Stimulated activated CD4-positive, alpha-beta T cell treated with anti-CD3 and anti-CD28 coated beads, Interleukin-4, amount 100 ng/mL, for 1 hour (primary cell): ENCODE measurements around the gene CLMN.
"Not testable (repeated sequence)": the region's sequence is repeated elsewhere in the genome, so short reads cannot be mapped to it uniquely, and the experiment has no call there.

Source experiments
- DNase-seq: peaks from one replicate; pipeline ENCODE4 v3.0.0-alpha.2; 2020

The CLMN gene

DNA sequence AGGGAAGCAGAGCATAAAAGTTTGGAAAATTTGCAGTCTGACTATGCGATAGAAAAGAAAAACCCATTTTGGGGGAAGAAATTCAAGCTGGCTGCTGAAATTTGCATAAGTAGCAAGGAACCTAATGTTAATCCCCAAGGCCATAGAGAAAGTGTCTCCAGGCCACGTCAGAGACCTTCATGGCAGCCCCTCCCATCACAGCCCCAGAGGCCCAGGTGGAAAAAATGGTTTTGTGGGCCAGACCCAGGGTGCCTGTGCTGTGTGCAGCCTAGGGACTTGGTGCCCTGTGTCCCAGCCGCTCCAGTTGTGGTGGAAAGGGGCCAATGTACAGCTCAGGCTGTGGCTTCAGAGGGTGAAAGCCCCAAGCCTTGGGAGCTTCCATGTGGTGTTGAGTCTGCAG is 35.9 kb downstream of the CLMN start:
- not testable (repeated sequence) for DNase-seq

DNA sequence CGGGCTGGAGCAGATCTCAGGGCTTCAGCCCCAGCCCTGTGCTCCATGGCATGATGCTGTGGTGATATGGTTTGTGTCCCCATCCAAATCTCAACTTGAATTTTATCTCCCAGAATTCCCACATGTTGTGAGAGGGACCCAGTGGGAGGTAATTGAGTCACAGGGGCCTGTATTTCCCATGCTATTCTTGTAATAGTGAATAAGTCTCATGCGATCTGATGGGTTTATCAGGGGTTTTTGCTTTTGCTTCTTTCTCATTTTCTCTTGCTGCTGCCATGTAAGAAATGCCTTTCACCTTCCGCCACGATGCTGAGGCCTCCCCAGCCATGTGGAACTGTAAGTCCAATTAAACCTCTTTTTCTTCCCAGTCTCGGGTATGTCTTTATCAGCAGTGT is 36.7 kb downstream of the CLMN start:
- DNase-seq, result not testable (repeated sequence)

DNA sequence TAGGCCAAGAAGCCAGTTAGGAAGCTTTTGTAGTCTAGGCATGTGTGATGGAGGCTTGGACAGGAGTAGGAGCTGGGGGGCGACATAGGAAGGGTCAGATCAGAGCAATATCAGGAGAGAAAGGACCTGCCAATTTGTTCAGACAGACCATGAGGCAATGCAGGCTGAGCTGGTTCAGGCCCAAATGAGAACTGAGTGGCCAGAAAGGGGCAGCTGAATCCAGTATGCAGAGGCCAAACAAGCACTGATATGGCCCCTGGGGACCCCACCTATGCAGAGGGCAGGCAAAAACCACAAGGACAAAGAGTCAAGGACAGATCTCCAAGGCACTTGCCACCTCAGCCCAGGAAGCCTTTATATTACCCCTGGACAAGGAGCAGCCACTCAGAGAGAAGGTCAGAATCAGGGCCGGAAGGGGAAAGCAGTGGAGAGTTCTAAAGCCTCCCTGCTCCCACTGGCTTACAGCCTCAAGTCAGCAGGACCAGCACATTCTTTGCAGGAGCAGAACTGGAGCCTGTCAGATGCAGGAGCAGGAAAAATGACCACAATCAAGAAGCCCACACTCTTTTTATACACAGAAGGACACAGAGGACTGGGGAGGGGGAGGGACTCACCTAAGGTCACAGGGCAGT is 37.2 kb downstream of the CLMN start:
- no peak for DNase-seq

DNA sequence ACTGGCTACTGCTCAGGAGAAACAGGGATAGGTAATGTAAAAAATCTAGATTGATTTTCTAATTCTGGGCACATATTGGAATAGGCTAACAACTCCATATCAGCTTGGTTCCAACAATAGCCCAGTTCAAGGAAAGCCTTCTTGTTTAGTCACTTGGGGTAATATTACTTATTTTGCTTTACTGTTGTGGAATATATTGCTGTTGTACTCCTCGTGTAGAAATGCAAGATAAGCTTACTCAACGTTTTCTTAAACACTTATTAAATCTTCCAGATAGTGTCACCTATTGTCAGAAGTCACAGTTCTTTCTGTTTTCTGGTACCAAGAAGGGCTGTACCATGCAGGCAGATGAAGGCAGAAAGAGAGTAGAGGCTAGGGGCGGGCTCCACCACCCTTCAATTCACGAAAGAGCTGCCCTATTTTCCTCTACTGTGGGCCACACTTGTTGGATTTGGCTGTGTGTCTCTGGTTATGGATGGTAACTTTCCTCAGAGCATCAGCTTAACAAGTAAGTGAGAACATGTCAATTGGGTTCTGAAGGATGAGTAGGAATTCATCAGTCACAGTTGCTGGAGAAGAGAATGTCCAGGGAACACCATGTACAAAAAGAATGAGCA is 38.0 kb downstream of the CLMN start:
- no peak for DNase-seq

DNA sequence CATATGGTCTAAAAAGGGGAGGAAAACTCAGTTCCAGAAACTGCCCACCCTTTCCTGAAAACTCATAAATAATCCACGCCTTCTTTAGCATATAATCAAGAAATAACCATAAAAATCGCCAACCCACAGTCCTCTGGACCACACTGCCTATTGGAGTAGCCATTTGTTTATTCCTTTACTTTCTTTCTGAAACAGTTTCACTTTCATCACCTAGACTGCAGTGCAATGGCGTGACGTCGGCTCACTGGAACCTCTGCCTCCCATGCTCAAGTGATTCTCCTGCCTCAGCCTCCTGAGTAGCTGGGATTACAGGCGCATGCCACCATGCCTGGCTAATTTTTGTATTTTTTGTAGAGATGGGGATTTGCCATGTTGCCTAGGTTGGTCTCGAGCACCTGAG is 44.2 kb downstream of the CLMN start:
- DNase-seq, result no peak

DNA sequence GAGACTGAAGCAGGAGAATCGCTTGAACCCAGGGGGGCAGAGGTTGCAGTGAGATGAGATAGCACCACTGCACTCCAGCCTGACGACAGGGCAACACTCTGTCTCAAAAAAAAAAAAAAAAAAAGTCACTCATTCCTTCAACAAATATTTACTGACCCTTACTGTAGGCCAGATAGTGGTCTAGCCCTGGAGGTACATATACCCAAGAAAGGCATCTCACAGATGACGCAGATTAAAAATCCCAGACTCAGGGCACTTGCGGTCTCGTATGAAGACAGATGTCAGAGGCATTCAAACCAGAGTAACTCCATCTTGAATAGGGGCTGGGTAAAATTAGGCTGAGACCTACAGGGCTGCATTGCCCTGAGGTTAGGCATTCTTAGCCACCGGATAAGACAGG is 44.8 kb downstream of the CLMN start:
- no peak for DNase-seq

DNA sequence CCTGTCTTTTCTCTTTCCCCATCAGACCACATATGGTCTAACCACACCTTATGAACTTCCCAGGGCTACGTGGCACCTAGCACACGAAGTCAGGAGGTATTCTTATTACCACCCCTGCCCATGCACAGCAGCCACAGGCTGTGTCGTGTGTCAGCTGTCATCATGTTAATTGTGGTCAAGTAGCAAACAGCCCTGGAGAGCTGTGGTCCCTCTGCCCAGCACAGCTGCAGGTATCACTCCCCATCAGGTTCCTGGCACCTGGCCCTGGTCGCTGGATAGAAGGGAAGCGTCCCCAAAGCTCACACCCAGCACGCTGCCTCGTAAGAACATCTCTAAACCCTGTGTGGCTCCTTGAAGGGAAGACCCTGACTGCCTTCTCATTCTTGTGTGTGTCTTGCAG is 45.4 kb downstream of the CLMN start:
- no peak for DNase-seq

DNA sequence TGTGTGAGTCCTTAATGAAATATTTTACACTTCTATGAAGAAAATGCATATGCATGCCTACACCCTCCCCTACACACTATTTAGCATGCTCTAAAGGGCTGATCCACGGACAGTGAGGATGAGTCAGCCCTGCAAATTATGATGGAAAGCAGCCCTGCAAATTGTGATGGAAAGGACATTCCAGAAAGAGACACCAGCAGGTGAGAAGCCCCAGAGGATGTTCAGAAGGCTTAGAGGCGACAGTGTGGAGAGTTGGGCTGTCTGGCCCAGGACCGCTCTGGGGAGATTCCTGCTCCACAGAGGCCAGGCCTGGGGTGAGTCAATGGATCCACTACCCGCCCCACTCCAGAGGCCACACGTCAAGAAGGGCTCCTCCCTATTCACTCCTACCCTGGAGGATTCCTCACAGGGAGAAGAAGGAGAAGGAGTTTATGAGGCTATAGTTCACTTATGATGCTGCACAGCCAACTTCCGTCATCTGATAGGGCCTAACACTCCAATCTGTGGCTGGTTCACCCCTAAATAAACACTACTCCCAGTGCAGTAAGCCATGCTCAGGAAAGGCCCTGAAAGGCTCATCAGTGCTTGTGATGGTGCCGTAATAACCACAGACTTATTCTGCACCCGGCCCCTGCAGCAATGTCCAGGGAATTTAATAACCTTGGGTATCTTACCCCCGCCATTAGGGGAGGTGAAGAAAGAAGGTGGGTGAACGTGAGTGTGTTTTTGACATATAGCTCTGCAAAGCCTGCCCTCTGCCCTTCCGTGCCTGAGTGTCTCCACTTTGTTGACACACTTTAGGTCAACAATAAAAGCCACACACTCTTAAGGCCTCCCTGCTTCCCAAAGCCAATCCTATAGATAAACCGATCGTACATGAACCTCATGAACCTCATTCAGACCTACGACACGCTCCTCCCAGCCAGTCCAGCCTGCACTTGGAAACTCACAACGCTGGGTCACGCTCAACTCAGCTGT is 46.4 kb downstream of the CLMN start:
- no peak for DNase-seq

DNA sequence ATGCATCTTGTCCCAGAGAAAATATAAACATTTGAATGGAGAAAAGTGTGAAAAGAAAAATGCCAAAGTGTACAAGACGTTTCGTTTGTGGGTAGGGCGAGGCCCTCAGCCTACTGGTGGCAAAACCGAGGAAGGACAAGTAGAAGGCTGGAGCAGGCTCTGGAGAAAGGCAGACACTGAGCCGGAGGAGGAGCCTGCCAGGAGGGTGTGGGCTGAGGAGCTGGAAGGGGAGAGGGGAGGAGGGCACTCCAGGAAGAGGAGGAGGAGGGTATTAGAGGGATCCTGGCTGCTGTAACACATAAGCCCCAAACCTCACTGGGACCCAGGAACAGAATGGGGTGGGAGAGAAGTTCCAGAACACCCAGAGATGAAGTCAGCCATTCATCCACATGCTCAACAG is 47.7 kb downstream of the CLMN start:
- no peak for DNase-seq

DNA sequence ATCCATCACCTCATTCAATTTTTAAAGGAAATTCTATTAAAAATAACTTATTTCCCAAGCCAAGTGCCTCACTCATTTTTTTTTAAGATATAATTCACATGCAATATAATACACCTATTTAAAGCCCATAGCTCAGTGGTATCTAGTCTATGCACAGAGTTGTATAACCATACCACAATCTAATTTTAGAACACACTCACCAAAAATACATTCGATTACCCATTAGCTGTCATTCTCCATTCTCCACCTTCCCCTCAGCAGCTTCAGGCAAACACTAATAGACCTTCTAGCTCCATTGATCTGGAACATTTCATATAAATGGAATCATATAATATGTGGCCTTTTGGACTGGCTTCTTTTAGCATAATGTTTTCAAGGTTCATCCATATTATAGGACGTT is 49.5 kb downstream of the CLMN start:
- no peak for DNase-seq

DNA sequence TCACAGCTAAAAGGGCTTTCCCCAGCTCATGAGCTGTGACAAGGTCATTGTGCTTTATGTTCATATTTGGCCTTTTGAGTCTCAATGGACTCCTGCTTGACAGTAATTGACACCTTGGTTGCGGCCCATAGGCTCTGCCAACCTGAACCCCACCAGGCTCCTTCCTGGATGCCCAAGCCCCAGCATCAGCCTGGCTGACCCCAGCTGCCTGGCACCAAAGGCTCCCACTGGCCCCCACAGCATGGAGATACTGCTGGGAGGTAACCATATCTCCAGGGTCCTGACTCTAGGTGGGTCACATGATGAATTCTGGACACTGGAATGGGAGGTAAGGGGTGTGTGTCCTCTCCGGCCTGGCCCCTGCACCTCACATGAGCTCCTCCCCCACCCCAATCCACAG is 50.2 kb downstream of the CLMN start:
- no peak for DNase-seq

DNA sequence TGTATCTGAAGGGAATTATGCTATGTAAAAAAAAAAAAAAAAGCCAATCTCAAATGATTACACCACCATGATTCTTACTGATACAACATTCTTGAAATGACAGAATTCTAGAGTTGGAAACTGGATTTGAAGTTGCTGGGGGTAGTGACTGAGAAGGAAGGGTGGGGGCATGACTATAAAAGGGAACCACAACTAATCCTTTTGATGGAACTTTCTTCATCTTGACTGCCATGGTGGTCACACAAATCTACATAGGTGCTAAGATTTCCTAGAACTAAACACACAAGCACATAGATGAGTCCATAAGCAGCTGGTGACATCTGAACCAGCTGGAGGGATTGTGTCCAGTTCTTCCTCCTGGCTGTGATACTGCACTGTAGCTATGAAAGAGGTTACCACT is 51.4 kb downstream of the CLMN start:
- no peak for DNase-seq

DNA sequence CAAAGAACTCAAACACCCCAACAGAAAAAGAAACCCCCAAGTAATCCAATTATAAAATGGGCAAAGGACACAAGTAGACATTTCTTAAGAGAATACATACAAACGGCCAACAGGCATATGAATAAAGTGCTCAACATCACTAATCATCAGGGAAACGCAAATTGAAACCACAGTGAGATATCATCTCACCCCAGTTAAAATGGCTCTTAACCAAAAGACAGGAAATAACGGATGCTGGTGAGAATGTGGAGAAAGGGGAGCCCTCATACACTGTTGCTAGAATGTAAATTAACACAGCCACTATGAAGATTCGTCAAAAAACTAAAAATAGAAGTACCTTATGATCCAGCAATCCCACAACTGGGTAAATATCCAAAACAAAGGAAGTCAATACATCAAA is 52.4 kb downstream of the CLMN start:
- DNase-seq, result no peak

DNA sequence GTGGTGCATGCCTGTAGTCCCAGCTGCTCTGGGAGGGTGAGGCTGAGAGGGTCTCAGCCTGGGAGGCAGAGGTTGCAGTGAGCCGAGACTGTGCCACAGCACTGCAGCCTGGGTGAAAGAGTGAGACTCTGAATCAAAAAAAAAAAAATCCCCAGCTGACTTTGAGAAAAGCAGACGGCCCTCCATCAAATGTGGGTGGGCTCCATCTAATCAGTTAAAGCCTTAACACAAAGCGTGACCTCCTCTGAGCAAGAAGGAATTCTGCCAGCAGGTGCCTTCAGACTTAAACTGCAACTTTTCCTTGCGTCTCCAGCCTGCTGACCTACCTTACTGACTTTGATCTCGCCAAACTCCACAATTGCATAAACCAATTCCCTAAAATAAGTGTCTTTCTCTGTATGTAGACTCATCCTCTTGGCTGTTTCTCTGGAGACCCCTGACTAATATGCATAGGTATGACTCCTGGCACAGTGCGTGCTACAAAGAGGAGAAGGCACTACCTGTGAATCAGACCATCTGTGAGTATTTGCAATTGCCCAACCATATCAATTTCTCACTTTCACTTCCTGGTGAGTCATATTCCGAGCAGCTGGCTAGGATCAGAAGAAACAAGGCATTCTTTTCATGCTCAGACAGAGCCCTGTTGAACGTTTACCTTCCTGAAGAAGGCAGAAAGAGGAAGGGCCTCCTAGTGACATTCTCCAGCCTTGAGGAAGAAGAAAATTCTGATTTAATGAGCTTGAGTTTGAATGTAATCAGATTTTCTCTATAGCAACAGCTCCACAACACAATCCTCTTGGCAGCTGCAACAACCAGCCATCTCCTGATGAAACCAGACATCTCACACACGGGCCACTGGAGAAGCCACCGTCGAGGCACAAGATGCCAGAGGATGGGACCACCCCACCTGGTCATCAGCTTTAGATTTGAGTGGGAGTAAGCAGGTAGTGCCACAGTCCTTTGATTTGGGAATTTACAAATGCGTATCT is 54.3 kb downstream of the CLMN start:
- DNase-seq, result peak; percentile 17

DNA sequence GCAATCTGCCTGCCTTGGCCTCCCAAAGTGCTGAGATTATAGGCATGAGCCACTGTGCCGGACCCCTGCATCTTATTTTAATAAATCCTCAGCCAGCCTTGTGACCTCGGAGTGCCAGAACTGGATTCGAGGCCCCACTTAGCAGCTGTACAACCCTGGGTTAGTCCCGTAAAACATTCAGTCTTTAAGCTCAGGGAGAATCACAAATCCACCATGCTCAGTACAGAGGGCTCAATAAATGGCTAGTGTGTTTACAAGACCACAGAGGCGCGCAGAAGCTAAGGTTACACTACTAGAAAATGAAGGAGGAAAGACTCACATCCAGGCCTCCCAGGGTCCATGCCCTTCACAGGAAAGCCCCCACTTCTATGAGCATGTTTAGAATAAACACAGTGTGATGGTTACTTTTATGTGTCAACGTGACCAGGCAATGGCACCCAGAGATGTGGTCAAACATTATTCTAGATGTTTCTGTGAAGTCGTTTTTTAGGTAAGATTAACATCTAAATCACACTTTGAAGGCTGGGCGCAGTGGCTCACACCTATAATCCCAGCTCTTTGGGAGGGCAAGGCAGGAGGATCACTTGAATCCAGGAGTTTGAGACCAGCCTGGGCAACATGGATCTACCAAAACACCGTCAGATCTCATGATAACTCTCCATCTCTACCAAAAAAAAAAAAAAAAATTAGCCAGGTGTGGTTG is 55.3 kb downstream of the CLMN start:
- DNase-seq, result no peak

DNA sequence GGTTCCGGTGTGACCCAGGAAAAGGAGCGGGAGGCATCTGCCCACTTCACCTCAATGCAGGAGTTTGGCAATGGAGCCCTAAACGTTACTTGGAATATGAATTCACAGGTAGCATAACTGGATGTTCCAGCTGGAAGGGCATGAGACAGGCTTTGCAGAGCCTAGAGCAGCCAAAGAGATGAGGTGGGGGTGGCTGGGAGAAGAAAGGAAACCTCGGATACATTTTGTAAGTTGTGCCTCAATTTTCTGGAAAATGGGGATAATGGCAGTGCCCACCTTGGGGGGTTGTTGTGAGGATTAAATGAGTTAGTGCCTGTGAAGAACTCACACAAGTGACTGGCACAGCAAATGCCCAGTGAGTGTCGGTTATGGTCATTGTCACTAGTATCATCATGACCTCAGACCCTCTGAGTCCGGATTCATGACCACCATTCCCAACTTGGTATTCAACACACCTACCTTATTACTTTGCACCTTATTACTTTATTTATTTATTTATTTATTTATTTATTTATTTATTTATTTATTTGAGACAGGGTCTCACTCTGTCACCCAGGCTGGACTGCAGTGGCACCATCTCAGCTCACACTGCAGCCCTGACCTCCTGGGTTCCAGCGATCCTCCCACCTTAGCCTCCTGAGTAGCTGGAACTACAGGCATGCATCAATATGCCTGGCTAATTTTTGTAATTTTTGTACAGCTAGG is 56.0 kb downstream of the CLMN start:
- no peak for DNase-seq

DNA sequence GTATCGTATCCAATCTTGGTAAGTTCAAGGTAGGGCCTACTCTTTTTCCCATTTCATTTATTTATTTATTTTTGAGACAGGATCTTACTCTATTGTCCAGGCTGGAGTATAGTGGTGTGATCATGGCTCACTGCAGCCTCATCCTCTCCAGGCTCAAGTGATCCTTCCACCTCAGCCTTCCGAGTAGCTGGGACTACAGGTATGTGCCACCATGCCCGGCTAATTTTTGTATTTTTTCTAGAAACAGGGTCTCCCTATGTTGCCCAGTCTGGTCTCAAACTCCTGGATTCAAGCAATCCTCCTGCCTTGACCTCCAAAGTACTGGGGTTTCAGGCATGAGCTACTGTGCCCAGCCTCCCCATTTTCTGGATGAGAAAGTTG is 57.2 kb downstream of the CLMN start:
- no peak for DNase-seq

DNA sequence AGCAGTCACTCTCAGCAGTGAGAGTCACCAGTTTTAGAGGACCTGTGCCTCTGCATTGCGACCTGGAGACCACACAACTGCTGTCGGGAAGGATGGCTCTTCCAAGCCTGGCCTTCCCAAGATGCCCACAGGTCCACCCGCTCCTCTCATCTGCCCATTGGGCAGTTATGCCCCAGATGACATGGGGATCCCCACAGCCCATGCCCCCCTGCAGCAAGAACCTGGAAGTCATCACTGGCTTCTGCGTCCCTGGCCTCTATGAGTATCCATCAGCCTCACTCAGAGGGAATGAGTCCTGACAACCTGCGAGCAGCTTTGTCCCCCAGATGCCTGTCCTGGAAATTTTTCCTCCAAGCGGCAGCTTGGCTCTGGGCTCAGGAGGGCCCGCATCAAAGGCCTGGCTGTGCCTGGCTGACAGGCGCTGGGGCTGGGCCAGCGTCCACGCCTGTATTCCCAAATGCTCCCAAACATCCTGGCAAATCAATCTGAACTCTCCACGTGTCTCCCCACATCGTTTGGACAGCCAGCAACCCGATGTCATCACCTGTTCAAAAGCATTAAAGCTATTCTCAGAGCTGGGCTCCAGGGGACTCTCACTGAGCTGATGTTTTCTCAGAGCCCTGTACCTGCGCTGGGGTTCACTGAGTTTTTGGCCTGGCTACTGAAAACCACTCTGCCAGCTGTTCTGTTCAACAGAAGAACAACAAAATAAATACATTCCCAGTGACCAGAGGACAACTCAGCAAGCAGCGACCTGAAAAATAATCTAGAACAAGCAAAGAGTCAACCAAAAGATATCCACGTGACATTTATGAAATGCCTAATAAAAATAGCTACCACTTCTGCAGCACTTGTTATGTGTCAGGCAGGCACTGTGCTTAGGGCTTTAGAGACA is 57.8 kb downstream of the CLMN start:
- no peak for DNase-seq

DNA sequence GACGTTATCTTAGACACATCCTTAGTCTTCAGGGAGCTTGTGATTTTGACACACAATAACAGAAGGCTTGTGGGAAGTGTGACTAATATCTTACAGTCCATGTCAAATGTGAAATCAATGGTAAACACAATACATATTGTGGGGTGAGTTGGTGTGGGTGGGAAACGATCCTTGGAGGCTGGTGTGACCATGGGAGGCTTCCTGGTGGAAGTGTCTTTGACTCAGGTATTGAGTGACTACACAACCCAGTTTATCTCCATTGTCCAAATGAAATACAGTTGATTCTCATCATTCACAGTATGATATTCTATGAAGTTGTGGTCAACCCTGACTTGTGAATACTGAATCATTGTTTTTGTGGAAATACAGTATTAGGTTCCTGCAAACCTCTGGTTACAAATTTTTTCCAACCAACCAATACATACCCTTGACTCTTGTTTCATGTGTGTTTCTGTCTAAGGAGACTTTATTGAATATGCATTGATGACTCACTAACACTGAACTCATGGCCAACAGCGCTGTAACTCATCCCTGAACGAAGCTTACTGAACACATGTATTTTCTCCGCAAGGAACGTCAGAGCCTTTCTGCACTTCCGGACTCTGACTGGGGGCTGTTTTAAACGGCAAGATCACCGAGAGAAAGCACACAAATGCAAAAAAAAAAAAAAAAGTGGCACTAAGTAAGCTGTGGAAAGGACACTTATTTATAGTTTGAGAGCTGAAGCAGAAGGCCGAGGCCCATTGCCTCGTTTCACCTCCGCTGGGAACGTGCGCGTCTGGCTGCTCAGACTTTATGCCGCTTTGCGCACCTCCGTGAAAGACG is 59.0 kb downstream of the CLMN start:
- peak; percentile 19 for DNase-seq
